GM12874 (cell line): ENCODE measurements around the gene C17orf50.

ENCODE experiments used
- CTCF ChIP-seq: IDR thresholded peaks from 2 replicates; pipeline ENCODE4 v1.5.1; 2011; ENCODE audit warnings: low read depth, mild to moderate bottlenecking, control low read depth, low read length, moderate library complexity; ENCODE audit not compliant: insufficient read depth

C17orf50 gene

GRCh38 chr17:35760587-35760986, at the start of gene C17orf50:
Gene C17orf50, plus strand, starts transcription at chr17:35760887. Its CDS starts 55 bp downstream, at chr17:35760942.
- no peak for TF ChIP-seq CTCF

- TF ChIP-seq CTCF: no peak
Observed at GRCh38 chr17:35710950-35711349, 49.7 kb upstream of the C17orf50 start.

GRCh38 chr17:35713069-35713728, 47.5 kb upstream of the C17orf50 start:
- TF ChIP-seq CTCF: no peak

GRCh38 chr17:35714988-35715387, 45.7 kb upstream of the C17orf50 start:
- no peak for TF ChIP-seq CTCF

GRCh38 chr17:35715416-35715815, 45.3 kb upstream of the C17orf50 start:
- no peak for TF ChIP-seq CTCF

- no peak for TF ChIP-seq CTCF
Observed at GRCh38 chr17:35716173-35716572, 44.5 kb upstream of the C17orf50 start.

GRCh38 chr17:35716897-35717465, 43.7 kb upstream of the C17orf50 start:
- no peak for TF ChIP-seq CTCF

- no peak for TF ChIP-seq CTCF
Observed at GRCh38 chr17:35717475-35717874, 43.2 kb upstream of the C17orf50 start.
